ENCODE measurements around the gene C14orf132.

DNA sequence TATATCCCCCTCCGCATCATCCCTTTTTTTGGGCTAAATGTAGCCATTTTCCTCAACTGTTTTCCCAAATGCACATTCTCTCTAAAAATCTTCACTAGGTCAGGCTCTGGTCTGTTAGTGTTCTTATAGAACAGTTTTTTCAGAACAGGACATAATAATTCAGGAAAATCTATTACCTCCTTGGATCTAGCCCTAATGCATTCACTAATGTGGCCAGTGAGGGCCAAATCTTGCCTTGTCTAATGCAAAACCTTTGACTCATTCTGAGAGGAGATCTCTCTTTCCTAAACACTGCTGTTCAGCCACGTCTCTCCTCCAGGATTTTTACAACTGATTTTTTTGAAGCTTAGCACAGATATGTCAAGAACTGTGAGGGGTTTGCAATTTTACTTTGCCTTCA, 15.5 kb downstream of the C14orf132 start:
- TF ChIP-seq, protein P1, sequence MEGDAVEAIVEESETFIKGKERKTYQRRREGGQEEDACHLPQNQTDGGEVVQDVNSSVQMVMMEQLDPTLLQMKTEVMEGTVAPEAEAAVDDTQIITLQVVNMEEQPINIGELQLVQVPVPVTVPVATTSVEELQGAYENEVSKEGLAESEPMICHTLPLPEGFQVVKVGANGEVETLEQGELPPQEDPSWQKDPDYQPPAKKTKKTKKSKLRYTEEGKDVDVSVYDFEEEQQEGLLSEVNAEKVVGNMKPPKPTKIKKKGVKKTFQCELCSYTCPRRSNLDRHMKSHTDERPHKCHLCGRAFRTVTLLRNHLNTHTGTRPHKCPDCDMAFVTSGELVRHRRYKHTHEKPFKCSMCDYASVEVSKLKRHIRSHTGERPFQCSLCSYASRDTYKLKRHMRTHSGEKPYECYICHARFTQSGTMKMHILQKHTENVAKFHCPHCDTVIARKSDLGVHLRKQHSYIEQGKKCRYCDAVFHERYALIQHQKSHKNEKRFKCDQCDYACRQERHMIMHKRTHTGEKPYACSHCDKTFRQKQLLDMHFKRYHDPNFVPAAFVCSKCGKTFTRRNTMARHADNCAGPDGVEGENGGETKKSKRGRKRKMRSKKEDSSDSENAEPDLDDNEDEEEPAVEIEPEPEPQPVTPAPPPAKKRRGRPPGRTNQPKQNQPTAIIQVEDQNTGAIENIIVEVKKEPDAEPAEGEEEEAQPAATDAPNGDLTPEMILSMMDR (IDR thresholded peaks at IDR 0.05) = no peak
- TF ChIP-seq POLR2AphosphoS5 (IDR thresholded peaks at IDR 0.05; ENCODE audit: insufficient read depth in 1 of 2, low read depth in 1 of 2) (no peak), POLR2A (IDR thresholded peaks at IDR 0.05) (no peak)
